Left renal pelvis (tissue), 4 donors: ENCODE results near the gene PGAM1. TPM values are rescaled to one million over a fixed set of nuclear protein-coding genes. Genes with fewer than 3 reads are reported as not detected.

Experiments
- polyA plus RNA-seq, 4 donors: library from polyadenylated mRNA; unstranded; fragments of 120-200 nt; gene quantifications; one replicate each; pipeline ENCODE4 v1.2.1, GENCODE V29; 2013; ENCODE audit not compliant: insufficient read length in 4 of 4

PGAM1 gene
- polyA plus RNA-seq, 4 donors, result 174 to 184 (median 179) TPM

Other genes starting within 250 kb of the PGAM1 start
- 1 to 10 TPM; 4.3 to 8.2 (median 6.5) TPM for gene SLIT1, start 240.2 kb upstream of the PGAM1 start, polyA plus RNA-seq
- 10 to 100 TPM; 20.9 to 37.9 (median 31.1) TPM for gene ARHGAP19, start 133.6 kb upstream of the PGAM1 start, polyA plus RNA-seq
- 1 to 10 TPM; 2.9 to 4.1 (median 3.8) TPM for gene FRAT1, start 106.9 kb upstream of the PGAM1 start, polyA plus RNA-seq
- gene FRAT2, start 91.5 kb upstream of the PGAM1 start, polyA plus RNA-seq, result 10 to 100 TPM in 3 of 4 donors, 1 to 10 TPM in 1; 4.5 to 13.2 (median 12.2) TPM
- gene RRP12, start 24.9 kb upstream of the PGAM1 start, polyA plus RNA-seq, result 10 to 100 TPM; 14.8 to 28.2 (median 20.7) TPM
- 10 to 100 TPM; 28.7 to 41.0 (median 34.3) TPM for gene EXOSC1, start 19.8 kb downstream of the PGAM1 start, polyA plus RNA-seq
- gene ZDHHC16, start 20.0 kb downstream of the PGAM1 start, polyA plus RNA-seq, result 10 to 100 TPM; 33.8 to 41.0 (median 38.8) TPM
- gene MMS19, start 72.2 kb downstream of the PGAM1 start, polyA plus RNA-seq, result 100 to 1,000 TPM in 1 of 4 donors, 10 to 100 TPM in 3; 69.6 to 107 (median 88.2) TPM
- gene UBTD1, start 72.7 kb downstream of the PGAM1 start, polyA plus RNA-seq, result 10 to 100 TPM in 1 of 4 donors, 1 to 10 TPM in 3; 6.2 to 12.7 (median 6.7) TPM
- gene ANKRD2, start 146.6 kb downstream of the PGAM1 start, polyA plus RNA-seq, result under 1 TPM; 0.40 to 0.49 (median 0.44) TPM
- gene HOGA1, start 158.2 kb downstream of the PGAM1 start, polyA plus RNA-seq, result 10 to 100 TPM in 3 of 4 donors, 1 to 10 TPM in 1; 1.2 to 55.6 (median 39.0) TPM
- under 1 TPM in 2 of 4 donors, not detected in 2; 0.45 to 0.73 TPM for gene C10orf62, start 163.5 kb downstream of the PGAM1 start, polyA plus RNA-seq
- gene MORN4, start 207.3 kb downstream of the PGAM1 start, polyA plus RNA-seq, result 10 to 100 TPM; 17.9 to 28.9 (median 20.9) TPM
- gene PI4K2A, start 214.5 kb downstream of the PGAM1 start, polyA plus RNA-seq, result 10 to 100 TPM; 17.3 to 19.7 (median 19.4) TPM